ENCODE results near the gene CD53.
"Not testable (repeated sequence)": the region's sequence is repeated elsewhere in the genome, so short reads cannot be mapped to it uniquely, and the experiment has no call there.

The CD53 gene, protein sequence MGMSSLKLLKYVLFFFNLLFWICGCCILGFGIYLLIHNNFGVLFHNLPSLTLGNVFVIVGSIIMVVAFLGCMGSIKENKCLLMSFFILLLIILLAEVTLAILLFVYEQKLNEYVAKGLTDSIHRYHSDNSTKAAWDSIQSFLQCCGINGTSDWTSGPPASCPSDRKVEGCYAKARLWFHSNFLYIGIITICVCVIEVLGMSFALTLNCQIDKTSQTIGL

DNA sequence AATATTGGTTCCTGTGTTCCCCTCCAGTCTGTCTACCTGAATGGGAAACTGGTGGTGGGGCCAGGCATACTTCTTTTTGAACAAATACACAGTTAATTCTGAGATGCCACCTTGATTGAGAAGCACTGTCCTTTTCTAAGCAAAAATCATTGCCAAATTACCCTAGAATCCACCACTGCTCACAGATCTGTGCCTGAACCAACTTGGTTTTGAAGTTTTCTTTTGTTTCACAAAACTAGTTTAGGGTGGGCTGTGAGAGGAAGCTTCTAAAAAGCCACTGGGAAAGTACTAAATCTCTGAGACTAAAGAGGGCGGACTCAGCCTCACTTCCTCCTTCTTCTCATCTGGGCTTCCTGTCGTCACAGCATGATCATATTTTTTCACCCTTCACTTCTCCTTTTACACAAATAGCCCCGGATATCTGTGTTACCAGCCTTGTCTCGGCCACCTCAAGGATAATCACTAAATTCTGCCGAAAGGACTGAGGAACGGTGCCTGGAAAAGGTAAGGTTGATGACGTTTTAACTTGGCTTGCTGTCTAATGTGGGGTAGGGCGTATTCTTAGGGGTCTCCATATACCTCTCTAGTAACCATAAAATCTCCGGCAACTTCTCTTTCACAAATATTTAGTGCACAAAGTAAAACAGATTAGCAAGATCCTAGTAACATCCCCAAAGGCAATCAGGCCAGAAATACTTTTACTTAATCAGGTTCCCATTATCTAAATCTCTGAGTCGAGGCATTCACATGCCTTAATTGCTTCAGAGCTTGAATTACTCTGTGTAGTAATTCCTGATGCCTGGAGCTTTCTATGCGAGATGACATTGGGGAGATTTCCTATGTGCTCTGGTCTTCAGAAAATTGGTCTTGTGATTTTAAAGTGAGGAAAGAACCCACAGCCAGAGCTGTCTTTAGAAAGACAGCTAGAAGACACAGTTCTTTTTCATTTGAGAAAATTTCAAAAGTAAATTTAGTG is at the start of gene CD53:
CD53 (plus strand) TSS at position 404 of the 976 bp plus-strand sequence. CDS start 18,261 bp downstream, outside the sequence.
- no peak for DNase-seq (ENCODE audit: low read depth in 2 of 2)

DNA sequence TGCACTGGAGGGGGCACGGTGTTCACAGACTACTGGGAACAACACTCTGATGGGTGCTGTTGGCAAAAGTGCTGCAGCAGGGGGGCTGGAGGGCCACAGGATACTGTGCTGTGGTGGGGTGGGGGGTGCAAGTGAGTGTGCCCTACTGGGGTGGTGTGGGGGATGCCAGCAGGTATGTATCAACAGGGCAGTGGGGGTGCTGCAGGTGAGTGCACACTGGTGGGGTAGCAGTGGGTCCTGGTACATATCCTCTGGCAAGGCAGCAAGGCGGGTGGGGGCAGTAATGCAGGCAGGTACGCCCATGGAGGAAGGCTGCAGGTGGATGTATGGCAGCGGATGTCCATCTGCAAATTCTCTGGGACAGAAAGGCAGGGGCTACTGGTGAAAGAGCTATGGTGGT is 48.8 kb upstream of the CD53 start:
- no peak for DNase-seq (ENCODE audit: low read depth in 2 of 2)

DNA sequence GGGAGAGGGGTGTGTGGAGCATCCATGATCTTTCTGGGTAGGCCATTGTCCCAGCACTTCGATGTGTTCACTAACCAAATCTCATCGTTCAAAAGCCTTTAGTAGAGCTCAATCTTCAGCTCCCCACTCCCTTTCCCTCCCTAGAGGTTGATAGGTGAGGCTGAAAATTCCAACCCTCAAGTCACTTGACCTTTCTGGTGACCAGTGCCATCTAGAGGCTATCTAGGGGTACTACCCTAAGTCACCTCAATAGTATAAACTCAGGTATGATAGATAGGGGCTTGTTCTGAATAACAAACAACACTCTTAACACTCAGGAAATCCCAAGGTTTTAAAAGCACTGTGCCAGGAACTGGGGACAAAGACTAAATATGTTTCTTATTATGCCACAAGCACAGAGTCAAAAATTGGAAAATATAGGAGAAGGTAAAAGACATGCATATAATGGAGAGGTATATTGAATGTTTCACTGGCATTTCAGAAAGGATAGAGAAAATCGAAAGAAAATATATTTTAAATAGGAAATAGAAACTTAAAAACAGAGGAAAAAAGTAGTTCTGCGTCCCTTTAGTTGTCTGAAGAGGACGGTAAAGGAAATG is 42.9 kb upstream of the CD53 start:
- peak in 1 of 2 donors; percentile 6 for DNase-seq (ENCODE audit: low read depth in 2 of 2)

DNA sequence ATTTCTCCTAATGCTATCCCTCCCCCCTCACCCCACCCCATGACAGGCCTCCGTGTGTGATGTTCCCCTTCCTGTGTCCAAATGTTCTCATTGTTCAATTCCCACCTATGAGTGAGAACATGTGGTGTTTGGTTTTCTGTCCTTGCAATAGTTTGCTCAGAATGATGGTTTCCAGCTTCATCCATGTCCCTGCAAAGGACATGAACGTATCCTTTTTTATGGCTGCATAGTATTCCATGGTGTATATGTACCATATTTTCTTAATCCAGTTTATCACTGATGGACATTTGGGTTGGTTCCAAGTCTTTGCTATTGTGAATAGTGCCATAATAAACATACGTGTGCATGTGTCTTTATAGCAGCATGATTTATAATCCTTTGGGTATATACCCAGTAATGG is 39.2 kb upstream of the CD53 start:
- not testable (repeated sequence) for DNase-seq (ENCODE audit: low read depth in 2 of 2)

DNA sequence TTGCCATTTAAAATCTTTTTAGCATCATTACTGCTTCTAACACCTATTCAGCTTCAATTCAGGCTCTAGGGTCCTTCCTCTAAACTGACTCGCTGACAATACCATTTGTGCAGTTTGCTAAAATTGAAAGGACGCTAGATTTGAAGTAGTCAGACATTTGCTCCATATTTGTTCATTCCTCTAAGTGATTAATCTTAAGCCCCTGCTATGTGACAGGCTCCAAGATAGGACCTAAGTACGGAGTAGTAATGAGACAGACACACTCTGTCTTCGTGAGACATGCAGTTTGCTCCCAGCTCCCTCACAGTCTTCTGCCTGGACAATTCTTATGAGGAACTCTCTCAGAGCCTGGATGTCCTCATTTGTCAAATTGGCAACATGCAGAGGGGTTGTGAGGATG is 26.1 kb upstream of the CD53 start:
- DNase-seq (ENCODE audit: low read depth in 2 of 2): no peak

DNA sequence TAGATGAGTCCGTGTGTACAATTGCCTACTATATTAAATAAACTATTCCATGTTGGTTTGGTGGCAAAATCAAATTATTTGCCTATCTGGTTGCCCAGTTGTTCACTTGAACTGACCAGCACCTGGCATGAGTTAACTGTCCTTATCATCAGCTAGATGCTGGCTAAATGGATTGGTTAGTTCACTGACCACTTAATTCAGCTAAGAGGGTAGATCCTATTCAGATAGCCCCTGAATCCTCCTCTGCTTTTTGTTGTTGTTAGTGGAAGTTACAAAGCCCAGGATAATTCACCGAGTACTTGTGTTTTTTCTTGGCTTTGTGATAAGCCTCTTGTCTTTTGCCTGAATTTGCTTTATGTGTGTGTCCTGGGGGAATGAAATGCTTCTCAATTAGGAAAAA is 22.8 kb upstream of the CD53 start:
- no peak for DNase-seq (ENCODE audit: low read depth in 2 of 2)

DNA sequence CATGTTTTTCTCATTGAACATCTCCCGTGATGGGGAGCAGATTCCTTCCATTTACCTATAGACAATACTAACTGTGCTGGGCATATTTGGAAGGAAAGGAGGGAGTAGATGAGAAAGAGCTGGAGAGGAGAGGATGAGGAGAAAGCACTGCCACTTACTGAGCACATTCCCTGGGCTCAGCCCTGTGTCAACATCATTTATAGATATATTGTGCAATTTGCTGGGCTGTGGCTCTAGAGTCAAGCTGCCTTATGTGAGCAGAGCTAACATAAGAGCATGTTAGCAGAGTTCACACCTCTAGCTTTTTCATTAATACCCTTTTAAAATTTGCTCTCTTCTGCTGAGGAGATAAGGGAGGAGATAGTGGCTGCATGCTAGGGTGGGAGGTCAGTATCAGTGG is 22.3 kb upstream of the CD53 start:
- DNase-seq (ENCODE audit: low read depth in 2 of 2): no peak

DNA sequence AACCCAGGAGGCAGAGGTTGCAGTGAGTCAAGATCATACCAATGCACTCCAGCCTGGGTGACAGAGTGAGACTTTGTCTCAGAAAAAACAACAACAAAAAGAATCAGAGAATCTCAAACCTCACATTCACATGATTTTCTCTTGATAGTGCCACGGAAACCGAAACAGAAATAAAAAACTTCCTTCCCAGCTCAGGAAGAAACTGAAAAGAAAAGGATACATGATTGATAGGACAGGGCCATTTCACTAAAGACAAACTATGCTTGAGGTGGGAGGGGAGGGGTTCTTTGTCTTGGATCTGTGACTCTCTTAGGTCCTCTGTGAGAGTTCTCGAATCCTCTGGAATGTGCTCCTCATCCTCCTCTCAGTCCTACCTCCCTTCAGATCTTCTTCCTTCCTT is 19.8 kb upstream of the CD53 start:
- DNase-seq (ENCODE audit: low read depth in 2 of 2): no peak

DNA sequence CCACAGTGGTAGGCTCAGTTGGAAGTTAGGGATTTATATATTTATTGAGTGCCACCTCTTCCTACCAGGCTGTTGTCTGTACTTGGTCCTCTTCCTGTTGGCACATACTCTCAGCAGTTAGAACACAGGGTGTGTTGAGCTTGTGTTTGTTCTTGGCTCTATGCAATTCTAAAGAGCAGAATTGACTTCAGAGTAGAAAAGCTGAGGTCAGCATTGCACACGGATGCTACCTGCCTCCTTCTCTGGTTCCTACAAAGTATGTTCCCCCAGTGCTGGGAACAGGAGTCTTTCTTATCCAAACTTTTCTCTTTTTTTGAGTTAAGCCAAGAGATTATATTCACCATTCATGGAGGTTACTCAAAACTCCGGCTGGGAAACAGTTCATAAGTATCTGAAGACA is 16.5 kb upstream of the CD53 start:
- no peak for DNase-seq (ENCODE audit: low read depth in 2 of 2)

DNA sequence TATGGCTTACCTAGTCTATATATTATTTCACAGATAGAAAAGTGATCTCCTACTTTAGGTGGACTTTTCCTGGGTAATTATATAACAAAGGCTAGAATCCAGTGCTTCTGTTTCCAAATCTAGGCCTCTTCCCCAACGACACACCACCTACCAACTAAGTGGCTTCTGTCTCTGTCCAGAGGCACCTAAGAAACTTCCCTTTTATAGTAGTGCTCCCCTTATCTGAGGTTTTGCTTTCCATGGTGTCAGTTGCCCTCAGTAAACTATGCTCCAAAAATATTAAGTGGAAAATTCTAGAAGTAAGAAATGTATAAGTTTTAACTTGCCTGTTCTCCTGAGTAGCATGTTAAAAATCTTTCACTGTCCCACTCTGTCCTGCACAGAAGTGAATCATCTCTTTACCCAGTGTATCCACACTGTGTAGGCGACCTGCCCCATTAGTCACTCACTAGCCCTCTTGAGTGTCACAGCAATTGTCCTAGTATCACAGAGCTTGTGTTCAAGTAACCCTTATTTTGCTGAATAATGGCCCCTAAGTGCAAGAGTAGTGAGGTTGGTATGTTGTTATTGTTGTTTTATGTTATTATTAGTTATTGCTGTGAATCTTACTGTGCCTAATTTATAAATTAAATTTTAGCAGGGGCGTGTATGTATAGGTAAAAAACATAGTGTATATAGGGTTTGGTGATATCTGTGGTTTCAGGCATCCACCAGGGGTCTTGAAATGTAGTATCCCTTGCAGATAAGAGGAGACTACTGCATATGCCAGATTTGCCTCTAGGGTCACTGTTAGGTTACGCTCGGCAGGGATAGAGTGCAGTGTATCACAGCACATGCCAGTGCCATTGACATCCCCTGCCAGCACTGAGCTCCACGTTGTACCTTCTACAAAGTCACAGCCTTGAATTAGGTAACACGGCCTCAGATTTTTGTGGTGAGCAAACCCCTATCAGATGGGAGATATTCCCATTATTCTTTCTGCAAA is 14.7 kb upstream of the CD53 start:
- DNase-seq (ENCODE audit: low read depth in 2 of 2): no peak

DNA sequence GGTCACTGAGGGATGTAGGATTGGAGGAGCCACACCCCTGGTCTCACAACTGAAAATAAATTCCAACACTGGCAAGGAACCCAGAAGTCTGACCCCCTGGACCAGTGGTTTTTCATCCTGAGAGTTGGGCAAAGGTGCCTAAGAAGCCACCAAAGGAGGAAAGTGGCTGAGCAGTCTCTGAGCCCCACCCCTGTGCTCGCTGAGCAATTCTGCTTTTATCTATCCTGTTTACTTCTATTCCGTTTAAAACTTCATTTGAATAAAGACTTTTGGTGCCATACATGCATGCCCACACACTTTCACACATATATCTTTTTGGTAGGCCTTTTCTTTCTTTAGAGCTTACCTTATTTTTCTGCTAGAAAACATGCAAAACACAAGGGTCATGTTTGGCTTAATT is 13.9 kb upstream of the CD53 start:
- DNase-seq (ENCODE audit: low read depth in 2 of 2): no peak

DNA sequence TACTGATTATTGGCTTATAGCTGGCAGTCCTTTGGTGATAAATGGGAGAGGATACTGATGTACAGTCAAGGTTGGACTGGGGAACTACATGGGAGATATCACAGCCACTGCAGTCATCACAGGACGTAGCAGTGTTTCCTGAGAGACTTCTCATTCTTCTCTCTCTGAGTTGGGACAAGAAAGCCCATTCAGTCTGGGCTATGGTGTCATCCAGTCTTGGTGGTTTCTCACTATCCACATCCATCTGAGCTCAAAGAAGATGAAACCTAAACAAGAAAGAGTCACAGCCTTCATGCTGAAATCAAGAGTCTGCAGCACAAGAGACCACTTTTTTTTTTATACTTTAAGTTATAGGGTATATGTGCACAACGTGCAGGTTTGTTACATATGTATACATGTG is 12.8 kb upstream of the CD53 start:
- DNase-seq (ENCODE audit: low read depth in 2 of 2): no peak

DNA sequence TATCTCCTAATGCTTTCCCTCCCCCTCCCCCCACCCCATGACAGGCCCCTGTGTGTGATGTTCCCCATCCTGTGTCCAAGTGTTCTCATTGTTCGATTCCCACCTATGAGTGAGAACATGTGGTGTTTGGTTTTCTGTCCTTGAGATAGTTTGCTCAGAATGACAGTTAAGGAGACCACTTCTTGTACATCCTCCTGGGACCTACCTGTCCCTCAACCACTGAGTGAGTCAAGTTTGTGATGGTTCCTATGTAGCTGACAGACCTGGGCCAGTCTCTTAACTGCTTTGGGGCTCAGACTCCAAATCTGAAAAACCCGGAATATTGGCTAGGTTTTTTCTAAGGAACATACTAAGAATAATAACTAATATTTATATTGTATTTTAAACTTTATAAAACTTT is 12.3 kb upstream of the CD53 start:
- DNase-seq (ENCODE audit: low read depth in 2 of 2): not testable (repeated sequence)

DNA sequence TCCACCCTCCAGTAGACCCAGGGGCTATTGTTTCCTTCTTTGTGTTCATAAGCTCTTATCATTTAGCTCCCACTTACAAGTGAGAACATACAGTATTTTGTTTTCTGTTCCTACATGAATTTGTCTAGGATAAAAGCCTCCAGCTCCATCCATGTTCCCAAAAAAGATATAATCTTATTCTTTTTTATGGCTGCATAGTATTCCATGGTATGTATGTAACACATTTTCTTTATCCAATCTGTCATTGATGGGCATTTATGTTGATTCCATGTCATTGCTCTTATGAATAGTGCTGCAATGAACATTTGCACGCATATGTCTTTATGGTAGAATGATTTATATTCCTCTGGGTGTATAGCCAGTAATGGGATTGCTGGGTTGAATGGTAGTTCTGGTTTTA is 11.0 kb upstream of the CD53 start:
- not testable (repeated sequence) for DNase-seq (ENCODE audit: low read depth in 2 of 2)

DNA sequence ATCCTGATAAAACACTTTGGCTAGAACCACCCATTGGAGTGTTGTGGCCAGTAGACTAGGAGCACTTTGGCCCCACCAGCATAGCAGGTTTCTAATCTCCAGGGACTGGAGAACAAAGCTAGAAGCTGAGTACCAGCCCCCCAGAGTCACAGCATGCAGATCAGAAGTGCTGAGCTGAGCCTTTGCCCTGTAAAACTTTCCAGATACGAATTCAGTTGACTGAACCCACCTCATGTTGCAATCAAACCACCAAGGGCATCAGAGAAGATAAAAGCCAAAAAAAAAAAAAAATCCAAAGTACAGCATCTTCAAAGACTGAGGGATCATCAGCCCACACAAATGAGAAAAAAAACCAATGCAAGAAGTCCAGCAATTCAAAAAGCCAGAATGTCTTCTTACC is 8.7 kb upstream of the CD53 start:
- no peak for DNase-seq (ENCODE audit: low read depth in 2 of 2)

DNA sequence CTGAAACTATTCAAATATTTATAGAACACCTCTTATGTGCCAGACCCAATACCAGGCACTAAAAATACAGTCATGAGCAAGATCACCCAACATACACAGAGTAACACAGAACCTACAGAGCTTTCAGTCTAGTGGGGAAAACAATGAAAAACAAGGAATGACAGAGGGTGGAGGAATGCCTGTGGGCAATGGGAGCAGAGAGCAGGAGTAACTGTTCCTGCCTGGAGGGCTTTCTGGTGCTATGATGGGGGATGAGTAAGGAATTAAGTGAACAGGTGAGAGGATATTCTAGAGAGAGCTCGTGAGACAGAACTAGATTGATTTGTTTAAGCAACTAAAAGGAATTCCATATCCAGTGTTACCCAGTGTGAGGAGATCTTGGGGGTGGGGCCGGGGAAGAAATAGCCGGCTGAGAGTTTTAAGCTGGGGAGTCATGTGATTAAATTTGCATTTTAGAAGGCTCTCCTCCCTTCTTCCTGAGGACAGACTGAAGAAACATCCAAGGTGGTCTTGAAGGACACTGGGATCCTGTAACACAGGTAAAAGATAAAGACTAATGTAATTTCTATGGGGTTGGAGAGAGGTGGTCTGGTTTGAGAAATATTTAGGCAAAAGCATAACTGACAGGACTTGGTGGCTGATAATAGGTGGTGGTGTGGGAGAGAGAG is 2.1 kb upstream of the CD53 start:
- no peak for DNase-seq (ENCODE audit: low read depth in 2 of 2)

DNA sequence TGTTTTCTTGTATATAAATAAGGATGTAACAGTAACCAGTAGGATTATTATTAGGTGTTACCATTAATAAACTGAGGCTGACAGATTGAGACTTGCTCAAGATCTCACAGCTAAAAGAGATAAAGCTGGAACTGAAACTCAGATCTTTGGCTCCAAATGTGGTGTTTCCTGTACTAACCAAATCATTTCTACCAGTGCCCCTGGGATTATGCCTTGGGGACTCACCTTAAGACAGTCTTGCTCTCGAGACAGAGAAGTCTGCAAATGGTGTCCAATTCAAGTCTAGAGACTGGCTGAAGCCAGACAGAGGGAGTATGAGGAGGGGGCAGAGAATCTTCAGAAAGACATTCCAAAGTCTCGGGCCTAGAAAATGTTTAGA is 593 bp upstream of the CD53 start:
- no peak for DNase-seq (ENCODE audit: low read depth in 2 of 2)

DNA sequence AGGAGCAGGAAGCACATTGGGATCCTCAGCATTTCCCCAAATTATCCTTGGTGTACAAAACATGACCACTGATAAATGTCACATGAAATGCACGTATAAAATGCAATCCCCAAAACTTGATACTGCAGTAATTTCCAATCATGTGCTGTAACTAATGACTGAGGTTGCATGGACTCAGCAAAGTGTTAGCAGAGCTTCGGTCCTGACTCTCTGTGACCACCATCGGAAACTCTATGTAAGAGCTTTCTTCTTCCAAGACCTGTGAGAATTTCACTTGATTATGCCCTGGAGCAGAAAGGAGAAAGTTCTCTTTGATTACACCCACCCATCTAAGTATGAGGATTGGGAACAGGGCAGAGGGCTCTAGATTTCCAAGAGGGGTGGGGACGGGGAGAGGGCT is 908 bp downstream of the CD53 start:
- DNase-seq (ENCODE audit: low read depth in 2 of 2): no peak

DNA sequence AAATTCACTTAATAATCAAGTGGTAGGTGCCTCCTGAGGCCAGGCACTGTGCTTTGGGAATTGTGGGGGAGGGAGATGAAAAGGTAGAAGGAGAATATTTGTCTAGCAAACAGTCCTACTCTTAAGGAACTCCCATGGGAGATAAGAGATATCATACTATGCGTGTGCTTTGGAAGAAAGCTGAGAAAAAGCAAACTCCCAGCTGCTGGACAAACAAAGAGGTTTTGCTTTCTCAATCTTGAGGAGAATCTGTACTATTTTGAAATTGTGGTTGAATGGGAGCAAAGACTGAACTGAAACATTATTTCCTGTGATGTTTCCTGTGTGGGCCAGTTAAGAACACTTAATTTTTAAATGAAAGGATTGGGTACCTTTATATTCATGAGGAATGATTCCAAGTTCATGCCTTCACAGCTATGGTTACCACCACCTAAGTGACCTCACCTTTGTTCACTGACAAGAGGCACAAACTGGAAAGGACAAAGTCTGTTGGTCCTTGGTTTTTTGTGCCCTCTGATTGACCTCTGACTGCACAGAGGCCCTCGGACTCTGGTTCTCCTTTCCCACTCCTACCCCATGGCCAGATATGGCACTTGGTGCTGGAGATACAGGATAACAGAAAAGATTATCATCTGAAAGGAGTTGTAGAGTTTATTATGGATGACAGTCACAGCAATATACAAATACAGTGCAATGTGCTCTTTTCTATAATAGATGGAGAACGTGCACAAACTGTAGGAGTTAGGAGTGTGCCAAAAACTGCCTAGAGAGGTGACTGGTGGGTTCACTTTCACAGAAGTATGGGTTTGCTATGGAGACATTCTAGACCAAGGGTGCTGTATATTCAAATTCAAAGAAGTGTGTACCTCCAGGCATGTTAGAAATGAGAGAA is 1.6 kb downstream of the CD53 start:
- DNase-seq (ENCODE audit: low read depth in 2 of 2): no peak

DNA sequence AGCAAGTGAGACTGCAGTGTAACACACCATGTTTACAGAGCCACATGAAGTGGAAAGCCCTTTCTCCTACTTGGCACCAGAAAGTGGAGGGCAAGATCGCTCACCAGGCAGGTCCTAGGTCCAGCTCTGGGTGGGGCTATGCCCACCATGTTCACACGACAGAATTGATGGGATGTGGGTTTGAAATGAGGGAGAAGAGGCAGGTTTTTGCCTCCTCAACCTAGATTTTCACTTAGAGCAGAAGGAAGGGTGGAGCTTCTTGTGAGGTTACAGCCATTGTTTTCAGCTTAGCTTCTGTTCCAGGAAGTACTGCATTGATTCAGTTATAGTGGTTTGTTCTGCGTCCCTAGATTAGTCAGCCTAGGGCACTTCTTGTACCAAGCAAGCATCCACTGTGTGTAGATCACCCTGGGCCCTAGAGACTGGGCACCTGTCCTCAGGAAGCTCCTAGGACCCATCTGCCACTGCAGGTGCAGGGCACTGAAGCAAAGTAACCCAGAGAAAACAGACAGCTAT is 2.3 kb downstream of the CD53 start:
- no peak for DNase-seq (ENCODE audit: low read depth in 2 of 2)
